ENCODE data around the gene MRPL48.
A peak's percentile ranks its signal among the peaks of the same experiment; 100 is the strongest.
"Not testable (repeated sequence)": the region's sequence is repeated elsewhere in the genome, so short reads cannot be mapped to it uniquely, and the experiment has no call there.

MRPL48 gene

DNA sequence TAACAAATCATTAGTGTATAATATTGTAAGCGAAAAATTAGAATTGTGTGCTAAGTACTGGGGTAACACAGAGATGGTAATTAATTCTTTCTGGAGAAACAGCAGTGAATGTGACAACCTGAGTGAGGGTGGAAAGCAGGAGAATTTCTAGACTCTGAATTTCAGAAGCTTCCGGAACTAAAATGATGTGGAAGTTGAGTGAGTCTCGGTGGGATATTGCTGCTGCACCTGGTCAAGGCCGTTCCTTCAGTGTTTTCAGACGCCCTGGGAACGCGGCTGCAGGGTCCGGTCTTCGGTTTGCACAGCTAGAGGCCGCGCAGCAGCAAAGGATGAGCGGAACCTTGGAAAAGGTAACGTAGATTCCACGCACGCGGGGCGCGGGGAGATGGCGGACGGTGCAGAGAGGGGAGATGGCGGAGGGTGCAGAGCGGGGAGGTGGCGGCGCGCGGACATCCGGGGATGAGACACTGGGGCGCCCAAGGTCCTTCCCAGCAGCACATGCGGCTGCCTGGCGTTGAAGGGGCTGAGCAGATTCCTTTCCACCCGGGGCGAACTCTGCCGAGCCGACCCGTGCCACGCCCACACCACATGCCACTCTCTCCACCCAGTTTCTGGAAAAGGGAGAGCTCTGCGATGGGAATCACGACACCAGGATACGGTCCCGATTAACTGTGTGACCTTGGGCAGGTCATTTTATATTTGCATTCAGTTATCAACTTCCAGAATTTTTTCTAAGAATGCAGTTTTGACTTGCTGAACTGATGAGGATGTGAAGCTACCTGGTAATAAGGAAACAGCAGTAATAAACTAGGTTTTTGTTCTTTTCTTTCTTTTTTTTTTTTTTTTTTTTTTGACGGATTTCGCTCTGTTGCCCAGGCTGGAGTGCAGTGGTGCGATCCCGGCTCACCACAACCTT is at the start of gene MRPL48:
Gene MRPL48 (plus strand): TSS at position 232 of the 916 bp plus-strand sequence. CDS start 98 bp downstream, at position 330.
- H3K27ac ChIP-seq = peak within 1 kb of the TSS; percentile 94
- peak; percentile 48 for DNase-seq (ENCODE audit: low read depth, low spot score)

DNA sequence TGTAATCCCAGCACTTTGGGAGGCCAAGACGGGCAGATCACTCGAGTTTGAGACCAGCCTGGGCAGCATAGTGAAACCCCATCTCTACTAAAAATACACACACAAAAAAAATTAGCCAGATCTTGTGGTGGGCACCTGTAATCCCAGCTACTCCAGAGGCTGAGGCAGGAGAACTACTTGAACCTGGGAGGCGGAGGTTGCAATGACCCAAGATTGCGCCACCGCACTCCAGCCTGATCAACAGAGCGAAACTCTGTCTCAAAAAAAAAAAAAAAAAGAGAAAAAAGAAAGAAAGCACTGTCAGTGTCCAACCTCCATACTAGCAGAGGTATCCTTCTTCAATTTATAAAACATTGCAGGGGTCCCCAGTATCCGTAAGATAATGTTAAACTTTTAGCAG is 44.6 kb upstream of the MRPL48 start:
- DNase-seq (ENCODE audit: low read depth, low spot score) = no peak
- H3K27ac ChIP-seq = no peak overlapping the region

DNA sequence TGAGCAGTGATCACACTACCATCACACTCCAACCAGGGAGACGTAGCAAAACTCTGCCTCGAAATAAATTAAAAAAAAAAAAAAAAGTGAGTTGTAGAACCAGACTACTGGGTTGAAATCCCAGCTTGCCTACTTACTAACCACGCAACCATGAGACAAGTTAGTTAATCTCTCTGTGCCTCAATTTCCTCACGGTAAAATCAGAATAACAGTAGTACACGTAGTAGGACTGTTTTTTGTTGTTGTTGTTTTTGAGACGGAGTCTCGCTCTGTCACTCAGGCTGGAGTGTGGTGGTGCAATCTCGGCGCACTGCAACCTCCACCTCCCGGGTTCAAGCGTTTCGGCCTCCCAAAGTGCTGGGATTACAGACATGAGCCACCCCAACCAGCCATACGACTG is 41.0 kb upstream of the MRPL48 start:
- no peak for DNase-seq (ENCODE audit: low read depth, low spot score)
- H3K27ac ChIP-seq = no peak overlapping the region

- DNase-seq (ENCODE audit: low read depth, low spot score) = no peak
- H3K27ac ChIP-seq = no peak overlapping the region
These were observed 39.9 kb upstream of the MRPL48 start for GRCh38 chr11:73747762-73748161.

DNA sequence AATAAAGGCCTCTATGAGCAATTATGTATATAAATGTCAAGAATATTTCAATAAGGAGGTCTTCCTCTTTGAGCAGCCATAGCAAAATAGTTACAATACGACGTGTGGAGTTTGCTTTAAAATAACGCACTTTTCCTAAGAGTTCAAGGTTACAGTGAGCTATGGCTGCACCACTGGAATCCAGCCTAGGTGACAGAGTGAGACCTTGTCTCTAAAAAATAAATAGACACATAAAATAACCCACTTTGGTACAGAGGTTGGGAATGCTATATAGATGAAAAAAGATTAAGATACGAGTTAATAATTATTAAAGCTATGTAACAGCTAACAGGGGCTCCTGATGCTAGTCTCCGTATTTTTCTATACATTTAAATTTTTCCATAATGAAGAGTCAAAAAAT is 39.4 kb upstream of the MRPL48 start:
- H3K27ac ChIP-seq = no peak overlapping the region

DNA sequence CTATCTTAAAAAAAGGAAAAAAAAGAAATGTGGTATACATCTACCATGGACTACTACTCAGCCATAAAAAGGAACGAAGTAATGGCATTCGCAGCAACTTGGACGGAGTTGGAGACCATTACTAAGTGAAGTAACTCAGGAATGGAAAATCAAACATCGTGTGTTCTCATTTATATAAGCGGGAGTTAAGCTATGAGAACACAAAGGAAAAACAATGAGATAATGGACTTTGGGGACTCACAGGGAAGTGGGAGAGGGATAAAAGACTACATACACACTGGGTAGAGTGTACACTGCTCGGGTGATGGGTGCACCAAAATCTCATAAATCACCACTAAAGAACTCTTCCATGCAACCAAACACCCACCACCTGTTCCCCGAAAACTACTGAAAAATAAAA is 38.6 kb upstream of the MRPL48 start:
- no peak overlapping the region for H3K27ac ChIP-seq
- no peak for DNase-seq (ENCODE audit: low read depth, low spot score)

More for the DNA sequence above, 39.4 kb upstream of the MRPL48 start:
- DNase-seq (ENCODE audit: low read depth, low spot score) = no peak

GRCh38 chr11:73750228-73750627 is 37.4 kb upstream of the MRPL48 start:
- H3K27ac ChIP-seq = no peak overlapping the region
- no peak for DNase-seq (ENCODE audit: low read depth, low spot score)

DNA sequence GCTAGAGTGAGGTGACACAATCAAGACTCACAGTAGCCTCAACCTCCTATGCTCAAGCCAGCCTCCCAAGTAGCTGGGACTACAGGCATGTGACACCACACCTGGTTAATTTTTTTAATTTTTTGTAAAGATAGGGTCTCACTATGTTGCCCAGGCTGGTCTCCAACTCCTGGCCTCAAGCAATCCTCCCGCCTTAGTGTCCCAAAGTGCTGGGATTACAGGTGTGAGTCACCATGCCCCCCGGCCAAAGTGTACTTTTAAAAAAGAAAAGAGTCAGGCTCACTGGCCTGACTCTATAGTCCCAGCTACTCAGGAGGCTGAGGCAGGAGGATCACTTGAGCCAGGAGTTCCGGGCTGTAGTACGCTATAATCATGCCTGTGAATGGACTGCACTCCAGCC is 36.8 kb upstream of the MRPL48 start:
- not testable (repeated sequence) for H3K27ac ChIP-seq; DNase-seq (ENCODE audit: low read depth, low spot score)

DNA sequence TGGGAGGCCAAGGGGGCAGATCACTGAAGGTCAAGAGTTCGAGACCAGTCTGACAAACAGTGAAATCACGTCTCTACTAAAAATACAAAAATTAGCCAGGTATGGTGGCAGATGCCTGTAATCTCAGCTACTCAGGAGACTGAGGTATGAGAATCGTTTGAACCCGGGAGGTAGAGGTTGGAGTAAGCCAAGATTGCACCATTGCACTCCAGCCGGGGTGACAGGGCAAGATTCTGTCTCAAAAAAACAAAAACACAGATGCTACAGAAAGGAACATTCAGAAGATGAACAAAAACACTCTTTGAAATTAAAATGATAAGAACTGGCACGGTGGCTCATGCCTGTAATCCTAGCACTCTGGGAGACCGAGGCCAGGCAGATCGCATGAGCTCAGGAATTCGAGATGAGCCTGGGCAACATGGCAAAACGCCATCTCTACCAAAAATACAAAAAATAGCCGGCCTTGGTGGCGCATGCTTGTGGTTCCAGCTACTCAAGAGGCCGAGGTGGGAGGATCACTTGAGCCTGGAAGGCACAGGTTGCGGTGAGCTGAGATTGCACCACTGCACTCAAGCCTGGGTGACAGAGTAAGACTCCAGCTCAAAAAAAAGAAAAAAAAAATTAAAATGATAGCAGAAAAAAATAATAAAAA is 35.3 kb upstream of the MRPL48 start:
- peak overlapping the region; percentile 6 for H3K27ac ChIP-seq
- DNase-seq (ENCODE audit: low read depth, low spot score) = no peak

DNA sequence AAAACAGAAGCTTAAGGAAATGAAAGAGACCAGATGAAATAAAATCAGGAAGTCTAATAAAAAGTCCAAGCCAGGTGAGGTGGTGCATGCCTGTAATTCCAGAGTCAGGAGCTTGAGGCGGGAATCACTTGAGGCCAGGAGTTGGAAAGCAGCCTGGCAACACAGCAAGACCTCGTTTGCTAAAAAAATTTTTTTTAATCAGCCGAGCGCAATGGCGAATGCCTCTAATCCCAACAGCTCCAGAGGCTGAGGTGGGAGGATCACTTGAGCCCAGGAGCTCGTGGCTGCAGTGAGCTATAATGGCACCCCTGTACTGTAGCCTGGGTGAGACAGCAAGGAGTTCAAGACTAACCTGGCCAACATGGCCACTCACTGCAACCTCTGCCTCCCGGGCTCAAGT is 34.8 kb upstream of the MRPL48 start:
- no peak for DNase-seq (ENCODE audit: low read depth, low spot score)
- H3K27ac ChIP-seq = peak overlapping the region; percentile 6

- DNase-seq (ENCODE audit: low read depth, low spot score) = no peak
- H3K27ac ChIP-seq = no peak overlapping the region
These were observed 33.7 kb upstream of the MRPL48 start for GRCh38 chr11:73753938-73754337.

DNA sequence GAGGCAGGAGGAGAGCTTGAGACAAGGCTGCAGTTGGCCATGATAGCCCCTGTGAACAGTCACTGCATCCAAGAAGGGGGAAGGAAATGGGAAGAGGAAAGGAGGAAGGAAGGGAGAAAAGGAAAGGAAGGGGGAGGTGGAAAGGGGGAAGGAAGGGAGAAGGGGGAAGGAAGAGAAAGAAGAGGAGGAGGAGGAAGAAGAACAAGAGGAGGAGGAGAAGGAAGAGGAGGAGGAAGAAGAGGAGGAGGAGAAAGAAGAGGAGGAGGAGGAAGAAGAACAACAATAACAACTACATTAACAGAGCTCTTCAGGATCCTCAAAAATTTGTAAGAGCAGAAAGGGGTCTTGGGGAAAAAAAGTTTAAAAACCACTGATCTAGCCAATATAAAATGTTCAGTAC is 32.0 kb upstream of the MRPL48 start:
- DNase-seq (ENCODE audit: low read depth, low spot score) = no peak
- H3K27ac ChIP-seq = no peak overlapping the region

- H3K27ac ChIP-seq = peak overlapping the region; percentile 86
- DNase-seq (ENCODE audit: low read depth, low spot score) = peak; percentile 24
These were observed 30.1 kb upstream of the MRPL48 start for GRCh38 chr11:73757598-73757997.

DNA sequence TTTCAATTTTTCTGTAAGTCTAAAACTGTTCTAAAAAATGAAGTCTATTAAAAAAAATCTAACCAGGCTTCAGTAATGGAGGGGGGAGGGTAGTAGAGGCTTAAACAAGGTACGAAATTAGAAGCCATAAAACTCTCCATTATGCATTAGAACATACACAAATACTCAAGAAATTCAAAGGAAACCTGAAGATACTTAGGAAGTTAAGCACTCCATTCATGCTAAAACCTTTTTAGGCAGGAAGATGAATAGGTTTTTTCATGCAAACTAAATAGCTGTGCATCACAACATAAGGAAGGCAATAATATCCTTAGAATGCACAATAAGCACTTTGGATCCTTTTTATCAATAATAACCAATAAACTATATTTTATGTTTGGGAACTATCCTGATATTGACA is 29.2 kb upstream of the MRPL48 start:
- H3K27ac ChIP-seq = peak overlapping the region; percentile 86
- no peak for DNase-seq (ENCODE audit: low read depth, low spot score)

DNA sequence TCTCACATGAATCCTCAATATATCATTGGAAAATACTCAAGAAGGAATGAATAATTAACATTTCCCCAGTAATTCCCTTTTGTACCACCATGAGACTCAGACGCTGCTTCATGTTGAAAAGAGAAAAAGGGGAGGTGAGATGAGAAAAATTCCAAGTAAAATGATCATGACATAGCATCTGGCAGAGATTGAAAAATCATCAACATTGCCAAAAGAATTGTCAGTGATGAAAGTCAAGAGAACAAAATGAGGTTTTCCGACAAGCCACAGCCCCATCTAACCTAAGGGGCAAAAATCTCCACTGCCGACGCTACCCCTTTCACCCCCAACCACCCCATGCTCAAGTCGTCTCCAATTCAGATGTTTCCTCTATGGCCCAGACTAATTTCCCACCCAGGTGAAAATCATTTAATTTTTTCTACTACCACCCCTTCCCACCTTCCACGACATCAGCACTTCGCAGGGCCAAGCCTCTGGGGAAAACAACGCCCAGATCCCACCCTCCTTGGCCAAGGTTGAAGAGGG is 28.0 kb upstream of the MRPL48 start:
- DNase-seq (ENCODE audit: low read depth, low spot score) = no peak
- H3K27ac ChIP-seq = peak overlapping the region; percentile 86

DNA sequence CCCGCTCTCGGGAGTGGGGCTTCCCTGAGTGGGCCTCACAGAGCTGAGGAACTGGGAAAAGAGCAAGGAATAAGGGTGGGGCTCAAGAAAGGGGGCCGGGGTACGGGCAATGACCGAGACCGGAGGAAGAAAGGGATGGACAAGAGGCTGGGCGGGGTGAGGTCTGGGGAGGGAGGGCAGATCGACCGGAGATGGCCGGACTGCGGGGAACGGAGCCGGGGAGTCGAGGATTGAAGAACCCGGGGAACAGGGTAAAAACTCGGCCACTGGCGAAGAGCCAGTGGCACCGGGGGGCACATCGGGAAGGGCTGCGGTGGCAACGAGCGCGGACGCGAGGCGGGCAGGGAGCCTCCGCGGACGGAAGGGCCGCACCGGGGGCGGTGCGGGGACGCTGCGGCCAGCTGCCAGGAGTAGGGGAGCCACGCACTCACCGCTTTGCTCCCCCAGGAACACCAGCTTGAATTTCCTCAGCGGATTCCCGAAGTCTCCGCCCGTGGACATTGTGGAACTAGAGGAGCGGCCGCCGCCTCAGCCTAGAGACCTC is 27.5 kb upstream of the MRPL48 start:
- DNase-seq (ENCODE audit: low read depth, low spot score) = no peak
- H3K27ac ChIP-seq = peak overlapping the region; percentile 86

GRCh38 chr11:73760679-73761402 is 26.8 kb upstream of the MRPL48 start, which contains the start of gene RAB6A:
TSS of gene RAB6A (minus strand) at chr11:73761074. CDS start at chr11:73760635, 439 bp downstream.
- peak within 1 kb of the TSS; percentile 86 for H3K27ac ChIP-seq
- DNase-seq (ENCODE audit: low read depth, low spot score) = peak; percentile 96

GRCh38 chr11:73761403-73761945 is 26.2 kb upstream of the MRPL48 start:
- H3K27ac ChIP-seq = peak overlapping the region; percentile 86
- DNase-seq (ENCODE audit: low read depth, low spot score) = no peak

- DNase-seq (ENCODE audit: low read depth, low spot score) = no peak
These were observed 24.9 kb upstream of the MRPL48 start for GRCh38 chr11:73762732-73763131.

DNA sequence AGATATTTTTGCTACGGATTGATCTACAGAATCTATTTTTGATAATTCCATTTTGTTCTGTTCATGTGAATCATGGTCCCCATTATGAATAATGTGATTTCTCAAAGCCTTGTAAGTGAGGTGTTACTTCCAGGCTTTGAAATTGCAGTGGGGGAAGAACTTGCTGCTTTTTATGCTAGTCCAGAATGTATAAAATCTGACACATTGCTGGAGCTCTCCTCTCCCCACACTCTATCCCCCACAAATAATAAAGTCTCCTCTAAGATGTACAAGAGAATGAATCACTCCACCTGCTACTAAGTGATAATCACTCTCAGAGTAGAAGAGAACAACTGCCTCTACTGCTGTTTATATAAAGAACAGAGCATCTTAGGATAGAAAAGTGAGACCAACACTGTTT is 20.9 kb upstream of the MRPL48 start:
- H3K27ac ChIP-seq = no peak overlapping the region
- DNase-seq (ENCODE audit: low read depth, low spot score) = no peak

More at GRCh38 chr11:73762732-73763131, 24.9 kb upstream of the MRPL48 start:
- no peak overlapping the region for H3K27ac ChIP-seq

All from epithelial cell of prostate (primary cell).